H9 (cell line): ENCODE data around the gene SOSTDC1. TPM values are rescaled to one million over a fixed set of nuclear protein-coding genes. Genes with fewer than 3 reads are reported as not detected.

ENCODE experiments used
- DNase-seq: peaks from one replicate; pipeline ENCODE4 v3.0.0-alpha.2; 2017
- H2AFZ ChIP-seq: one replicate; pipeline ENCODE4 v1.6.1; 2013; ENCODE audit warnings: mild to moderate bottlenecking, low read length, control low read depth, moderate library complexity
- H2AK5ac ChIP-seq: 2 replicates; pipeline ENCODE4 v1.6.1; 2013; ENCODE audit warnings: low read length, control low read depth, mixed read lengths; ENCODE audit not compliant: insufficient read length
- H2BK120ac ChIP-seq: one replicate; pipeline ENCODE4 v1.6.1; 2013; ENCODE audit warnings: low read depth, mild to moderate bottlenecking, low read length, control low read depth, inconsistent platforms; ENCODE audit not compliant: poor library complexity, severe bottlenecking
- H2BK12ac ChIP-seq: 2 replicates; pipeline ENCODE4 v1.6.1; 2013; ENCODE audit warnings: low read length, control low read depth, mixed read lengths, low read depth; ENCODE audit not compliant: insufficient read length
- H2BK15ac ChIP-seq: 2 replicates; pipeline ENCODE4 v1.6.1; 2013; ENCODE audit warnings: low read depth, low read length, control low read depth
- H2BK20ac ChIP-seq: one replicate; pipeline ENCODE4 v1.6.1; 2013; ENCODE audit warnings: low read depth, mild to moderate bottlenecking, low read length, control low read depth, inconsistent platforms; ENCODE audit not compliant: poor library complexity, severe bottlenecking
- H2BK5ac ChIP-seq: 2 replicates; pipeline ENCODE4 v1.6.1; 2013; ENCODE audit warnings: low read length, control low read depth, mixed read lengths; ENCODE audit not compliant: insufficient read length
- H3K14ac ChIP-seq: 2 replicates; pipeline ENCODE4 v1.6.1; 2013; ENCODE audit warnings: low read length, control low read depth; ENCODE audit not compliant: insufficient read depth
- H3K18ac ChIP-seq: 2 replicates; pipeline ENCODE4 v1.6.1; 2013; ENCODE audit warnings: low read depth, mild to moderate bottlenecking, mixed read lengths, low read length, control low read depth; ENCODE audit not compliant: insufficient read length
- H3K23ac ChIP-seq: 2 replicates; pipeline ENCODE4 v1.6.1; 2013; ENCODE audit warnings: low read length, control low read depth, mixed read lengths, low read depth; ENCODE audit not compliant: insufficient read length
- H3K23me2 ChIP-seq: 2 replicates; pipeline ENCODE4 v1.6.1; 2013; ENCODE audit warnings: low read depth, mild to moderate bottlenecking, mixed read lengths, low read length, control low read depth; ENCODE audit not compliant: insufficient read length, poor library complexity, severe bottlenecking
- H3K27ac ChIP-seq: 2 replicates; pipeline ENCODE4 v1.5.1; 2013; ENCODE audit warnings: low read length, control low read depth, mixed read lengths, low read depth; ENCODE audit not compliant: insufficient read length
- H3K27me3 ChIP-seq: 2 replicates; pipeline ENCODE4 v1.6.1; 2013; ENCODE audit warnings: low read length, control low read depth, inconsistent platforms; ENCODE audit not compliant: insufficient read depth
- H3K4ac ChIP-seq: 2 replicates; pipeline ENCODE4 v1.6.1; 2013; ENCODE audit warnings: low read depth, mild to moderate bottlenecking, control low read depth, inconsistent platforms, low read length, moderate library complexity
- H3K4me1 ChIP-seq: 2 replicates; pipeline ENCODE4 v1.6.1; 2013; ENCODE audit warnings: low read length, control low read depth, inconsistent platforms; ENCODE audit not compliant: insufficient read depth
- H3K4me2 ChIP-seq: 2 replicates; pipeline ENCODE4 v1.6.1; 2013; ENCODE audit warnings: low read length, control low read depth, mixed read lengths; ENCODE audit not compliant: insufficient read length, insufficient read depth
- H3K56ac ChIP-seq: 2 replicates; pipeline ENCODE4 v1.6.1; 2013; ENCODE audit warnings: low read depth, mild to moderate bottlenecking, mixed read lengths, low read length, control low read depth; ENCODE audit not compliant: insufficient read length
- H3K79me1 ChIP-seq: 2 replicates; pipeline ENCODE4 v1.6.1; 2013; ENCODE audit warnings: low read depth, mild to moderate bottlenecking, moderate library complexity, low read length, control low read depth, inconsistent platforms; ENCODE audit not compliant: insufficient read depth, poor library complexity, severe bottlenecking
- H3K79me2 ChIP-seq: 2 replicates; pipeline ENCODE4 v1.6.1; 2013; ENCODE audit warnings: low read length, control low read depth, inconsistent platforms; ENCODE audit not compliant: insufficient read depth
- H3K9ac ChIP-seq: 2 replicates; pipeline ENCODE4 v1.6.1; 2013; ENCODE audit warnings: low read length, control low read depth, mixed read lengths; ENCODE audit not compliant: insufficient read length; ENCODE audit errors: extremely low read depth
- H3K9me3 ChIP-seq: one replicate; pipeline ENCODE4 v1.6.1; 2013; ENCODE audit warnings: low read depth, low read length, inconsistent platforms; ENCODE audit not compliant: control insufficient read depth
- H3T11ph ChIP-seq: one replicate; pipeline ENCODE4 v1.6.1; 2013; ENCODE audit warnings: mild to moderate bottlenecking, low read length, control low read depth, inconsistent platforms
- H4K20me1 ChIP-seq: one replicate; pipeline ENCODE4 v1.6.1; 2013; ENCODE audit not compliant: control insufficient read depth, insufficient read length, insufficient read depth
- H4K5ac ChIP-seq: 2 replicates; pipeline ENCODE4 v1.6.1; 2013; ENCODE audit warnings: low read depth, mild to moderate bottlenecking, mixed read lengths, low read length, control low read depth; ENCODE audit not compliant: insufficient read length
- H4K8ac ChIP-seq: replicated peaks from 2 replicates; pipeline ENCODE4 v1.6.1; 2013; ENCODE audit warnings: low read length, control low read depth, mixed read lengths, low read depth; ENCODE audit not compliant: insufficient read length
- H4K91ac ChIP-seq: 2 replicates; pipeline ENCODE4 v1.6.1; 2013; ENCODE audit warnings: low read depth, mild to moderate bottlenecking, moderate library complexity, mixed read lengths, low read length, control low read depth; ENCODE audit not compliant: insufficient read length
- H3K27ac Mint-ChIP-seq, 3 experiments: 2 replicates in 2 of 3; 3 replicates in 1 of 3; pipeline ENCODE4 v1.8.0; 2020 to 2021; ENCODE audit warnings: mixed read lengths in 3 of 3, mild to moderate bottlenecking in 1 of 3, moderate library complexity in 1 of 3
- H3K27me3 Mint-ChIP-seq: 2 replicates; pipeline ENCODE4 v1.8.0; 2021; ENCODE audit warnings: low read depth, mild to moderate bottlenecking, moderate library complexity, mixed read lengths
- H3K36me3 Mint-ChIP-seq, 3 experiments: 2 replicates in 2 of 3; 3 replicates in 1 of 3; pipeline ENCODE4 v1.8.0; 2020 to 2021; ENCODE audit warnings: low read depth in 3 of 3, mixed read lengths in 3 of 3; ENCODE audit not compliant: insufficient read depth in 1 of 3
- H3K4me1 Mint-ChIP-seq, 2 experiments: 2 replicates each; pipeline ENCODE4 v1.8.0; 2020; ENCODE audit warnings: mixed read lengths in 2 of 2
- H3K4me3 Mint-ChIP-seq, 2 experiments: 2 replicates in 1 of 2; 3 replicates in 1 of 2; pipeline ENCODE4 v1.8.0; 2020 to 2021; ENCODE audit warnings: mild to moderate bottlenecking in 2 of 2, mixed read lengths in 2 of 2, moderate library complexity in 1 of 2
- H3K9me3 Mint-ChIP-seq, 2 experiments: 2 replicates in 1 of 2; 3 replicates in 1 of 2; pipeline ENCODE4 v1.8.0; 2020; ENCODE audit warnings: mild to moderate bottlenecking in 2 of 2, mixed read lengths in 2 of 2, moderate library complexity in 1 of 2
- CTCF ChIP-seq: fragments of 200-600 bp; sonication (generic); conservative IDR thresholded peaks from 3 replicates; pipeline ENCODE4 v1.8.0; 2021; ENCODE audit warnings: antibody characterized with exemption, mild to moderate bottlenecking
- total RNA-seq: library from RNA; stranded (reverse); gene quantifications from 2 replicates; pipeline ENCODE4 v1.2.1, GENCODE V29; 2021

Gene SOSTDC1
- total RNA-seq, 1 experiment from 2014 or later = not detected

GRCh38 chr7:16428182-16428581 is 37.4 kb downstream of the SOSTDC1 start:
- Histone ChIP-seq H3K23me2 (no peaks in the 10 kb centered on the region), H3T11ph (no peak overlapping the region), H2BK12ac (no peak overlapping the region), H2BK20ac (no peak overlapping the region), H3K56ac (no peak overlapping the region), H3K23ac (no peak overlapping the region), H3K79me2 (no peaks in the 10 kb centered on the region), H3K27ac (no peak overlapping the region), H2BK5ac (no peak overlapping the region), H4K5ac (no peak overlapping the region), H3K18ac (no peak overlapping the region), H4K20me1 (no peaks in the 10 kb centered on the region), H3K4me1 (no peaks in the 10 kb centered on the region), H3K14ac (no peak overlapping the region), H3K4me2 (no peak overlapping the region), H3K27me3 (no peaks in the 10 kb centered on the region), H2BK120ac (no peak overlapping the region), H3K4ac (no peak overlapping the region), H3K9ac (no peak overlapping the region), H2AFZ (no peak overlapping the region), H3K79me1 (no peaks in the 10 kb centered on the region), H3K9me3 (no peaks in the 10 kb centered on the region), H4K8ac (no peak overlapping the region), H2AK5ac (no peak overlapping the region), H4K91ac (no peak overlapping the region), H2BK15ac (no peak overlapping the region)
- H3K36me3 Mint-ChIP-seq = no peaks in the 10 kb centered on the region
- no peaks in the 10 kb centered on the region for H3K4me1 Mint-ChIP-seq
- no peaks in the 10 kb centered on the region for H3K27me3 Mint-ChIP-seq
- no peak for TF ChIP-seq CTCF
- no peak for DNase-seq
- no peak overlapping the region for H3K4me3 Mint-ChIP-seq
- H3K9me3 Mint-ChIP-seq = no peaks in the 10 kb centered on the region
- no peak overlapping the region for H3K27ac Mint-ChIP-seq
